Raji (cell line): ENCODE data around the gene FOXP1.

Experiments
- POLR2A ChIP-seq: IDR thresholded peaks from 2 replicates; pipeline ENCODE4 v1.6.1; 2011; ENCODE audit warnings: low read depth, low read length, control low read depth; ENCODE audit not compliant: insufficient read depth

FOXP1 gene

DNA sequence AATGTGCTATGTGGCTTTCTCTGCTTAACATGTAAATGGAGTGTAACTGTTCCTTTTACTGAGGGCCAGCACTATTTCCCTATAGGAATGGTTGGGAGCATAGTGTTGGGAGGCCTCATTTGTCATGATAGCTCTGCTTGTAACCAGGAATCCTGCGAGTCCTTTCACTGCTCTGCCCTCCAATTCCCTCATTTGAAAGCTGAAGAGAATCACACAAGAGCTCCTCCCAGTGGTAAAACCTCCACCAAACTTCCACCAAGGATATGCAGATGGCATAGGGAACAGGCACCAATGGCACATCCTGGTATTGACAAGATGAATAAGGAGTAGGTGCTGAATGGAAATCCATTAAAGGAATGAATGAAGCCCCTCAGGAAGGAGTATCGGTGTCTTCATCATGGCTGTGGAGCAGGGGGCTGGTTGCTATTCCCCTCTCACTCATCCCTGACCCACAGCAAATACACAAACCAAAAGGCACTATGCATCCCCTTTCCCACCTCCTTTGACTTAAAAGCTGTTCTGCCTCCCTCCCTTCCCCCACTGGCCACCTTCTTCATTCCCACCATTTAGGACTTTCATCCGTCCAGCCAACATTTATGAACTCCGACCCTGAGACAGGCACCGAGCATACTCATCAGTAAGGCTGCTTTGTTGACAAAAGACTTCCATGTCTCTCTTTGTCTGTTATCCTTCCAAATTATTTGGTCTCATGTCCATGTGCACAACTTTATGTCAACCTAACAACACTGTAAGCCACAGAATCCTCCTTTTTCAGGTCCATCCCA, 560.8 kb downstream of the FOXP1 start:
- no peak for TF ChIP-seq POLR2A

DNA sequence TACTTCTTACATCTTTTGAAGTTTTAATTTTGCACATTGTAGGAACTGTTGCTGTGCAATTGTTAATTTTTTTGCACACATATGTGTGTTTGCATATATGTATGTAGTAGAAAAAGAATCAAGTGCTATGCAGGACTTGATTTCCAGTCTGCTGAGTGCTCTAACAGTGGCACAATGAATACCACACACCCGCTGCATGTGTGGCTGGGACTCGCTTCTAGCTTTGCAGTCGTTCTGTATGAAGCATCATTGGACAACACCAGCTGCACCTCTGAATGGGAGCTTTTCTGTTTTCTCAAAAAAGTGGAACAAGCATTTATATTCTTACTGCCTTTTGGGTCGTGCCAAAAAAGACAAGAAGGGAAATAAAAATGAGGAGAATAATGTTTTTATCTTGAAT, 564.7 kb downstream of the FOXP1 start:
- no peak for TF ChIP-seq POLR2A

DNA sequence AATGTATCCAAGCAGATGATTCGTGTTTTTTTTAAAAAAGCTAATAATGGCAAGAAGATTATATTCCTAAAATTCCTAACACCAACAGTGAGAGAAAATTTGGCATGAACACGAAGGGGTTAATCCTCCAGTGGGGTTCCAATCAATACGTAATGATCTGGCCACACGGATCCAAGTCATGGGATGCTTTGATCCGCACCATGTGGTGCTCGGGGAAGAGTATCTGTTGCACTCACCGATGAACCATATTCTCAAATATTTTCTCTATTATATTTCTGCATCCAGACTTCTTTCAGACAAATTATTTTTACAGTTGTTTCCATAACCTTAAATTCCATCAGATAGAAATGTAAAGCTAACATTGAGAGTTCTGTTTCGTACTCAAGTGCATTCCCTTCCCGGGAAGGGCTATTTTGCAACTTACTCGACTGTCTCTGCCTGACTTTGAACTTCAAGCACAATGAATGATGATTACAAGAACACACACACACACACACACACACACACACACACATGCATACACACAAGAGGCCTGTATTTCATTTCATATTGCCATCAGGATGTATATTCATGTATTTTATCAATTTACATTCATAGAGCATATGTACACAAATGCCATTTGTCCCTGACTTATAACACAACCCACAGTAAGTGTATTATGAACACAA, 567.2 kb downstream of the FOXP1 start:
- no peak for TF ChIP-seq POLR2A

DNA sequence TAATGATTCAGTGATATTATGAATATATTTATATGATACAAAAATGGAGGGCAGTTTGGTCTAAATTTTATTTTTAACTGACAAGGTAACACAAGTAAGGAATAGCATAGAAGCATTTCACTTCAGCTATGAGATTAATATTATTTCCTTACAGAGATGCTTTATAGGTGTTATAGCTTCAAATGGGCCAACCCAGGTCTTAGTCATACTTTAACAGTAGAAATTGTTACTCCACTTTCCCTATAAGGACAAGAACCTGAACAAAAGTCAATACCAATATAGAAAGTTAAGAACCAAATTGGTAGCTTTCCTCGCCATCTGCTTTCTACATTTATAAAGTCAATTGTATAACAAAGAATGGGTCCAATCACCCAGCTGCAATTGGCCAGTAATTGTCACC, 570.6 kb downstream of the FOXP1 start:
- no peak for TF ChIP-seq POLR2A

DNA sequence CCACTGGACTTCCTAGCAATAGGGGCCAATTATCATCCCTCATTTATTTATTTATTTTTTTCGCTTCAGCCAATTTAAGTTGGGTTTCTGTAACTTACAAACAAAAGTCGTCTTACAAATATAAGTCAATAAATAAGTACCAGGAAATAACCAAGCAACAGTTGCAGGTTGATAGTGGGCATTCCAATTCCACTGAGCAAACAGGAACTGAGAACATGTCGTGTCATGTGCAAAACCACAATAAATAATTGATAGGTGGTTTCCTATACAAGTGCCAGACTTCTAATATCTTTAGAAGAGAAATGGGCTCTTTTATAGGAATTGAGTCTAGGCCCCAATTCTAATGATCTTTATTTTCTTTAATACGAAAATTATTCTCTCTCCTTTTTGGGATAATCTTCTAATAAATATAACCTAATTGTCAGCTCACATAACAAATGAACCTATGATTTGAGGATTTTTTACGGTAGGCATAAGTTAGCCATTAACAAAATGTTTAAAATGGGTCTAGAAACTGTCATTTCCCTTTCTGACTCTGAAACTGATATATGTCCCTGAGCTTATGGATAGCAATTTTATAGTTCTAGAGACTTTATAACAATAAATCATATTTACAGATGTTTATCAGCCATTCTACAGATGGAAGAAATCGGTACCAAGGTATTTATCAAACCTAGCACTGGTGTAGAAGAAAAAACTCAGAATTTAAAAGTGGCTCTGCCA, 571.8 kb downstream of the FOXP1 start:
- no peak for TF ChIP-seq POLR2A

DNA sequence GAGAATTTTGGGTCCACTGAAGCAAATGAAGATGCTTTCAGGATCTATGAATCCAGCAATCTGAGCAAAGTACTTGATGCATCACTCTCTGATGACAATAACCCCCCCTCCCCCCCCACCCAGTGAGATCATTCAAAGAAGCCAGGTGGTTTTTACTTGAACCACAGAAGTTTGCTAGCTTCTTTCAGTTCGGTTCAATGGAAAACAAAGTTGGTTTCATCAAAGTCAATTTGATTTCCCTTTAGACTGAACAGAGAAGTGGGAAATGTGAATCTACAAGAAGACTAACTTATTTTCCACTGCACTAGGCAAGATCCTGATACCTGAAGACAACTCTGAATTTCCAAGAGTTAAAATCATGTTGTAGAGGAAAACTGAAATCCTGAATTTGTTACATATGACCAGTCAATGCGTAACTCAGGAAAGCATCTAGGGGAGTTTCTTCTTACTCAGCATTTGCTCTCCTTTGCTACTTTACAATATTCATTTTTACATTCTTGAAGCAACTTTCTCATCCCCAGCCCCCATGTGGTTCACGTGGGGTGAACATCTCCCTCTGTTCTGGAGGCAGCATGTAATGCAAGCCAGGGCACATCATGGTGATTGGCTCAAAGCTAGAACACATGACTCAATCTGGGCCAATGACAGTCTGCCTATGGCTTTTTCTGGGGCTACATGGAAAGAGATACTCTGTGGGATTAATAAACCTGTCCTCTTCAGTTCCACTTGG, 572.6 kb downstream of the FOXP1 start:
- TF ChIP-seq POLR2A, result no peak

DNA sequence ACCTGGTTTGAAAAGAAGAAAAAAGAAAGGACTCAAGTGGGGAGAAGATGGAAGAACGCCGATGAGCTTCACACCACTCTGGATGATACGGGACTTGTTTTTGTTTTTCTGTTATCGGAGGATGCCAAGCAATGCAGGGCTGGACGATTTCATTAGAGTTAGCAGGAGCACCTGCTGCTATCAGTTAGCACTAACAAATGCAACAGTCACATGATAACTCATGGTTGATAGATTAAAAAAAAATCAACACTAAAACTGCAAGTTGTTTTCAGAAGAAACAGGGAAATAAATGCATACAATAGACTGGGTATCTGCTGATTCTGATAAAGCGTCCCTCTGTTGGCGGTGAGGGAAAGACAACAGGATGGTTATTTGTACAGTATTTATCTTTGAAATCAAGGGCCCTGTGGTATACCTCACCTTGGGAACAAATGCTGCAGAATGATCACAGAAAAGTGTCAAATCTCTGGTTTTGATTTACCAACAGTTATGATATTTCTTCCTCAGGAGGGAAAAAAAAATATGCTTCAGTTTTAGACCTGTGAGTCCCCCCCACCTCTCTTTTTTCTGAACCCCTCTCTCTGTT, 575.1 kb downstream of the FOXP1 start:
- TF ChIP-seq POLR2A, result no peak

DNA sequence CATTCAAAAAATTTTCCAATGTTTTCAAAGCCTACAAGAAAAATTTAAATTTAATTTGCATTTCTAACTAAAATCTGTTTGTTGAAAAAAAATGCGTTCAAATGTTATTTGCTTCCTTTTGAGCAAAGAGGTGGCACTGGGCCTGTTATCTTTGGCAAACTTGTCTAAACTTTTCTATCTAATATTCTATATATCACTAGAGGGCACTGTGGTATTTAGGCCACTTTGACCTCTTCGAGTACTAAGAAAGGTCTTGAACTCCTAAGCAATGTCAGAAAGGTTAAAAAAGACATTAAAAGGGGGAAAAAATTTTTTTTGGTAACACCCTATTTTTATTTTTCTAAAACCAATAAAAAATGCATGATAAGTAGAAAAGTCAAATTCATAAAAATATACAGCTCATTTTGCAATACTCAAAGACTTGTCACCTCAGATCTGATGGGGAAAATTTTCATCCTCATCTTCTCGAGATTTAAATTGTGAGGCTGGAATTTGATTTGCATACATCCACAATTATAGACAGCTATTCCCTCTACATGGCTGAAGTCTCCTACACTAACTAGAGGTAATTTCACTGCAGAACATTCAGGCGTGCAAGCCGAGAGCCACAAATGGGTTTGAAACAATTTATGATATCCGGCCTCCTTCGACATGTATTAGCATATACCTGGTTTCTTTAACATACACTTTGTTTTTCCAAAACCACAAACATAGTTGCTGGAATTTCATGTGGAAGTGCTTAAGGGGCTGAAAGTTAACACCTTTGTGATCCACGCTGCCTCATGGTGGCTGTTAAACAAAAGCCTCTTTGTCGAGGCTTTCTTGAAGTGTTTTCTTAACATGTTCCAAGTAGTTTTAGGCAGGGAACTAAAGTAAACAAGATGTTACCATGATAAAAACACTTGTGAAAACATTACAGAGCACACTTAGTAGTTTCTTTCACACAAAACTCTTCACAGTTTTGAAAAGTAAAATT, 576.4 kb downstream of the FOXP1 start:
- no peak for TF ChIP-seq POLR2A

DNA sequence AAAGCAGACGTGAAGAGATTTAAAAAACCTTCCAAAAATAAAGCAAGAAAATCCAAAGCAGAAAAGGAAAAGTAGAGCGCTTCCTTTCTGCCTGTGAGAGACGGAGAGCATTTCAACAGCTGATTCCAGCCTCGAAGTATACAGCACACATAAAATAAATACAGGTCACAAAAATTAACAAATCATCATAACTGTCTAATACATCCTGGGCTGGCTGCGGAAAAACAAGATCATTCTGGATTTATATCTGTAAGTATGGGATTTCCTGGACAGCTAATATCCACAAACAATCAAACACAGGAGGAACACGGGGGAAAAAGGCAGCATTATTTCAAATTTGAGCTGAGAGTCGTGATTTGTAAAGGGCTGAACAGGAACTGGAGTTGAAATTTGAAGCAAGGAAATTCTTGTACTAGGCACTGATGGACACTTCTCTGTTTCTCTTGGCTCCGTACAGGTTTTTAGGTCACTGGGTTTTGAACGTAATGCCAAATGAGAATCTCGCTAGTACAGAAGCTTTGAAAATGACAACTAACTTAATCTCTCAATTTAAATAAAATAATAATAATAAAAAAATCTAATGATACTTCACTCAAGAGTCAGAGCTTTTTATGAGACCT, 577.7 kb downstream of the FOXP1 start:
- TF ChIP-seq POLR2A, result no peak

DNA sequence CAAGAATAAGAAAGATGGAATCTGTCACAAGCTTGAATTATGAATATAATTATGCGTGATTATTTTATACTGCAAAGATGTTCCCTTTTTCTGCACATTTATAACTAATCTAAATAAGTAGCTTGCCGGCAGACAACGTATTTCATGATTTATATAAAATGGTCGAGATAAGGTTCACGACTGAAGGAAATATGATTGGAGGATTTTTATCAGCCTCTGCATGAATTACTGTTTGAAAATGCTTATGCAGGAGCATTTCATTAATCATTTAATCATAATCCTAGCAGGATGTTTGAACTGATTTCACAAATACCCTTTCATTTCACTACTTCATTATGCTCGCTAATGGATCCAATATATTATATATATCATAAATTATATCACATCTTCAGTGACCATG, 580.0 kb downstream of the FOXP1 start:
- no peak for TF ChIP-seq POLR2A

DNA sequence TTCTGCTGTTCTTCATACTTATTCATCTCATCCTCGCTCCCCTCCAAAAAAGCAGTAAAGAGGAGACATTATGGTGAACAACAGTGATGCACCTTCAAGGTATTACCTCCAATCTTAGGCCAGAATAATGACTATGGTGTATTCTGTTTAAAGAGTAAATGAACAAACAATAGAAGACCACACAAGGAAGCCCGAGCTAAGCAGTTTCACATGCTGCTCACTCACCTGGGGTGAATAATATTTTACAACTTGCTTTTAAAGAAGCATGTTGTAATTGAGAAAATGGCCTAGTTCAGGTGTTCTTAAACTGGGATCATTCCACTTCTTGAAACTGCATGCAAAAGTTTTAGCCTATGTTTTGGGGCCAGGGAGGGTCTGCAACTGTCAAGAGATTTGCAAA, 581.2 kb downstream of the FOXP1 start:
- TF ChIP-seq POLR2A, result no peak

DNA sequence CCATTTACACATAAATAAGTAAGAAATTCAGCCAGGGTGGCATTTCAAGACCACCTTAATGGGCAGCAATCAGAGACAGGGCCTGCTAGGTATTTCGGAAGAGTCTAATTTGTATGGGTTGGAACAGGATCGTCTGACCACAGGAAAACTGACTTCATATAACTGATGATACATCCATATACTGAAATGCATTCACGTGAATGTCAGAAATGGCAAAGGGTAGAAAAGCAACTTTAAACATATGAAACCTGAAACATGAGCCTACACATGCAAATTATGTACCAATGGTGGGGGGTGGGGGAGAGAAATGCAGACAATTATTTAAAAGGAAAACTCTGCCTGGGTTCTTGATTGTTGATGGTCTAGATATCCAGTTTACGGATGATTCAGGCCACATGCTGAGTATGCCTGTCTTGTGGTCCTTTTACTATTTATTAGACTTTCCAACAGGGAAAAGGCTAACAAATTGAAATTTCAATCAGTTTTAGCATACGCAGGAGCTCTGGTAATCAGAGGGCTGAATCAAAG, 582.2 kb downstream of the FOXP1 start:
- TF ChIP-seq POLR2A, result no peak

DNA sequence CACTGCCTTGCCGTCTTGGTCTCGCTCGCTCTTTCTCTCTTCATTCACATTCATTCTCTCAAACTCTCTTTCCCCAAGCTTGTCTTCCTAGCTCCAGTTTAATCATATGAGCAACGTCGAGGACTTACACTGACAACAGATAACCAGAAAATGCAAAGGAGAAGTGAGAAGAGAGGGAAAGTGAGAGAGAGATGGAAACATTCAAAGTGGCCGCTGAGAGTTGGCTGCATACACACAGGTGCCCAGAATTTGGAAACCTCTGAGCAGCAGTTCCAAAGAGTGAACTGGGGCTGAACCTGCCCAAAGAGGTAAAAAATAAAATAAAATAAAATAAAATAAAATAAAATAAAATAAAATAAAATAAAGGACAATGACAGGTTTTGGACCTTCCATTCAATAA, 583.0 kb downstream of the FOXP1 start:
- TF ChIP-seq POLR2A, result no peak
